WTC11 (cell line): ENCODE results near the gene CNST. TPM values are rescaled to one million over a fixed set of nuclear protein-coding genes. Genes with fewer than 3 reads are reported as not detected.

Experiments used
- ATAC-seq: fragments of 200-7000 bp; cut with Tn5 transposase; 2 replicates; pipeline ENCODE4 v1.10.0; 2021; ENCODE audit warnings: mild to moderate bottlenecking, moderate library complexity
- CTCF ChIA-PET: fragments of 300-600 bp; sonication (Branson Sonifier 250); formaldehyde crosslinking; loops from one replicate; lab custom pipeline; 2021; ENCODE audit warnings: antibody characterized with exemption; lab: Charles Lee
- POLR2A ChIA-PET: fragments of 350-600 bp; sonication (Branson Sonifier 250); formaldehyde crosslinking; loops from one replicate; lab custom pipeline; 2021; ENCODE audit warnings: antibody characterized with exemption; lab: Charles Lee
- DNase-seq: peaks from one replicate; pipeline ENCODE4 v3.0.0; 2021; ENCODE audit warnings: low spot score
- H3K27ac Mint-ChIP-seq: 2 replicates; pipeline ENCODE4 v1.8.0; 2021; ENCODE audit warnings: mixed read lengths
- H3K27me3 Mint-ChIP-seq: 2 replicates; pipeline ENCODE4 v1.8.0; 2021; ENCODE audit warnings: low read depth, mild to moderate bottlenecking, moderate library complexity, mixed read lengths
- H3K36me3 Mint-ChIP-seq: 2 replicates; pipeline ENCODE4 v1.8.0; 2021; ENCODE audit warnings: mixed read lengths
- H3K4me1 Mint-ChIP-seq: 2 replicates; pipeline ENCODE4 v1.8.0; 2022; ENCODE audit warnings: mixed read lengths
- H3K4me3 Mint-ChIP-seq: 2 replicates; pipeline ENCODE4 v1.8.0; 2021; ENCODE audit warnings: mild to moderate bottlenecking, moderate library complexity, mixed read lengths
- H3K9me3 Mint-ChIP-seq: 2 replicates; pipeline ENCODE4 v1.8.0; 2021; ENCODE audit warnings: mixed read lengths
- ATF1 ChIP-seq: sonication (generic); formaldehyde crosslinking; IDR thresholded peaks from 2 replicates; pipeline ENCODE4 v1.8.1; 2023; ENCODE audit warnings: mild to moderate bottlenecking, moderate library complexity, missing genetic modification reagents
- MYBL2 ChIP-seq: sonication (generic); formaldehyde crosslinking; IDR thresholded peaks from 2 replicates; pipeline ENCODE4 v1.8.1; 2023; ENCODE audit warnings: mild to moderate bottlenecking, moderate library complexity, missing genetic modification reagents
- OVOL2 ChIP-seq: fragments of 250-450 bp; sonication (Bioruptor Pico); IDR thresholded peaks from 2 replicates; pipeline ENCODE4 v1.9.0; 2021; ENCODE audit warnings: mild to moderate bottlenecking, borderline replicate concordance
- SMAD4 ChIP-seq: sonication (generic); formaldehyde crosslinking; IDR thresholded peaks from 2 replicates; pipeline ENCODE4 v1.8.0; 2022; ENCODE audit warnings: mild to moderate bottlenecking, missing genetic modification reagents
- SP1 ChIP-seq: sonication (generic); formaldehyde crosslinking; conservative IDR thresholded peaks from 2 replicates; pipeline ENCODE4 v1.8.1; 2022; ENCODE audit warnings: missing genetic modification reagents
- ZBTB21 ChIP-seq: sonication (generic); formaldehyde crosslinking; IDR thresholded peaks from 2 replicates; pipeline ENCODE4 v1.8.1; 2023; ENCODE audit warnings: mild to moderate bottlenecking, missing genetic modification reagents, borderline replicate concordance
- ZNF138 ChIP-seq: sonication (generic); formaldehyde crosslinking; conservative IDR thresholded peaks from 2 replicates; pipeline ENCODE4 v1.8.1; 2022; ENCODE audit warnings: mild to moderate bottlenecking, moderate library complexity, missing genetic modification reagents
- total RNA-seq: library from RNA; stranded (reverse); gene quantifications from 3 replicates; pipeline ENCODE4 v1.2.3, GENCODE V29; 2021
- TF ChIP-seq, protein P1 (sequence below): sonication (generic); formaldehyde crosslinking; IDR thresholded peaks from 2 replicates; pipeline ENCODE4 v1.8.0; 2022; ENCODE audit warnings: mild to moderate bottlenecking, missing genetic modification reagents
- TF ChIP-seq, protein P2 (sequence below): sonication (generic); formaldehyde crosslinking; IDR thresholded peaks from 2 replicates; pipeline ENCODE4 v1.8.0; 2023; ENCODE audit warnings: missing genetic modification reagents, mild to moderate bottlenecking, borderline replicate concordance
- TF ChIP-seq, protein P3 (sequence below): fragments of 250-450 bp; sonication (Bioruptor Pico); IDR thresholded peaks from 2 replicates; pipeline ENCODE4 v1.9.0; 2021; ENCODE audit warnings: mild to moderate bottlenecking
- TF ChIP-seq, protein P4 (sequence below): sonication (generic); formaldehyde crosslinking; IDR thresholded peaks from 2 replicates; pipeline ENCODE4 v1.8.0; 2022; ENCODE audit warnings: missing genetic modification reagents

Gene CNST
- total RNA-seq, 1 experiment from 2014 or later, result 18.4 TPM

DNA sequence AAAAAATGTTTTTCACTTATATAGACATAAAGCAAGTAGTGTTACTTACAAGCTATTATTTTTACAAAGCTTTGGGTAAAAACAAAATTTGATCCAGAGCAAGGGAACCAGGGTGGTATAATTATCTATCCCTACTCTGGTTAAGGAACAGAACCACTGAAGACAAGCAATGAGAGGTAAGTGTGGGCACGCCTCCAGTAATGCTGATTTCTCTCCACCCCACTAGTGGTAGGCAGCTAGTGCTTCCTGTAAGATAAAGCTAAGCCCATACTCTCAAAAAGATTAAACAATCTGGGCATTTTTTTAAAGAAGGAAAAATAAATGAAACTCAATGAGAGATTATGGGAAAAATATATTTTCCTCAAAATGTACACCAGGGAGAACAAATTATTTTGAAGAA lies 22.3 kb upstream of the CNST start:
- peaks cover 34% of the 10 kb centered on the region for H3K36me3 Mint-ChIP-seq

DNA sequence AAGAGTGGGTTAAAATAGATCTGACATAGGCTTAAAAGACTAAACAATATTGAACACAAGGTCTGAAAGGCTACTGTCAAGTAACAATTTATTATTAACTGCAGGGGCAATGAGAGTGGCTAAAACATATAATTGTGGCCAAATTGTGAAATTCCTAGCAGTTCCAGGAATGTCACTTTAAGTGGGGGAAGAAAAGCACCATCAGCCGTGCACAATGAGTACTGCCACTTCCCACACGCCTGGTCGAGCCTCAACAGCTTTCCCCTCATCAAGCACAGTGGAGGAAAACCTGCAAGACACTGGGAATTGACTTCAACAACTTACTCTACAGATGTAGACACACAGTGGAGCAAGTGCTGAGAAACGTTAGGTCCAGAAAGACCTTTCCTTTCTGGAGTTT lies 16.6 kb upstream of the CNST start:
- Mint-ChIP-seq H3K4me1 (no peaks in the 10 kb centered on the region), H3K9me3 (no peaks in the 10 kb centered on the region), H3K27me3 (no peaks in the 10 kb centered on the region), H3K4me3 (no peak overlapping the region), H3K36me3 (peaks cover 28% of the 10 kb centered on the region), H3K27ac (no peak overlapping the region)
- DNase-seq (no peak), ATAC-seq (no peak)
- ChIA-PET CTCF (no interaction called here), POLR2A (no interaction called here)
- TF ChIP-seq ZNF138 (CRISPR knock-in tag) (no peak), SP1 (CRISPR knock-in tag) (no peak), MYBL2 (no peak), ZBTB21 (CRISPR knock-in tag) (no peak), OVOL2 (no peak)
- TF ChIP-seq, protein P1, sequence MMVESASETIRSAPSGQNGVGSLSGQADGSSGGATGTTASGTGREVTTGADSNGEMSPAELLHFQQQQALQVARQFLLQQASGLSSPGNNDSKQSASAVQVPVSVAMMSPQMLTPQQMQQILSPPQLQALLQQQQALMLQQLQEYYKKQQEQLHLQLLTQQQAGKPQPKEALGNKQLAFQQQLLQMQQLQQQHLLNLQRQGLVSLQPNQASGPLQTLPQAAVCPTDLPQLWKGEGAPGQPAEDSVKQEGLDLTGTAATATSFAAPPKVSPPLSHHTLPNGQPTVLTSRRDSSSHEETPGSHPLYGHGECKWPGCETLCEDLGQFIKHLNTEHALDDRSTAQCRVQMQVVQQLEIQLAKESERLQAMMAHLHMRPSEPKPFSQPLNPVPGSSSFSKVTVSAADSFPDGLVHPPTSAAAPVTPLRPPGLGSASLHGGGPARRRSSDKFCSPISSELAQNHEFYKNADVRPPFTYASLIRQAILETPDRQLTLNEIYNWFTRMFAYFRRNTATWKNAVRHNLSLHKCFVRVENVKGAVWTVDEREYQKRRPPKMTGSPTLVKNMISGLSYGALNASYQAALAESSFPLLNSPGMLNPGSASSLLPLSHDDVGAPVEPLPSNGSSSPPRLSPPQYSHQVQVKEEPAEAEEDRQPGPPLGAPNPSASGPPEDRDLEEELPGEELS (CRISPR knock-in tag), result no peak
- TF ChIP-seq, protein P2, sequence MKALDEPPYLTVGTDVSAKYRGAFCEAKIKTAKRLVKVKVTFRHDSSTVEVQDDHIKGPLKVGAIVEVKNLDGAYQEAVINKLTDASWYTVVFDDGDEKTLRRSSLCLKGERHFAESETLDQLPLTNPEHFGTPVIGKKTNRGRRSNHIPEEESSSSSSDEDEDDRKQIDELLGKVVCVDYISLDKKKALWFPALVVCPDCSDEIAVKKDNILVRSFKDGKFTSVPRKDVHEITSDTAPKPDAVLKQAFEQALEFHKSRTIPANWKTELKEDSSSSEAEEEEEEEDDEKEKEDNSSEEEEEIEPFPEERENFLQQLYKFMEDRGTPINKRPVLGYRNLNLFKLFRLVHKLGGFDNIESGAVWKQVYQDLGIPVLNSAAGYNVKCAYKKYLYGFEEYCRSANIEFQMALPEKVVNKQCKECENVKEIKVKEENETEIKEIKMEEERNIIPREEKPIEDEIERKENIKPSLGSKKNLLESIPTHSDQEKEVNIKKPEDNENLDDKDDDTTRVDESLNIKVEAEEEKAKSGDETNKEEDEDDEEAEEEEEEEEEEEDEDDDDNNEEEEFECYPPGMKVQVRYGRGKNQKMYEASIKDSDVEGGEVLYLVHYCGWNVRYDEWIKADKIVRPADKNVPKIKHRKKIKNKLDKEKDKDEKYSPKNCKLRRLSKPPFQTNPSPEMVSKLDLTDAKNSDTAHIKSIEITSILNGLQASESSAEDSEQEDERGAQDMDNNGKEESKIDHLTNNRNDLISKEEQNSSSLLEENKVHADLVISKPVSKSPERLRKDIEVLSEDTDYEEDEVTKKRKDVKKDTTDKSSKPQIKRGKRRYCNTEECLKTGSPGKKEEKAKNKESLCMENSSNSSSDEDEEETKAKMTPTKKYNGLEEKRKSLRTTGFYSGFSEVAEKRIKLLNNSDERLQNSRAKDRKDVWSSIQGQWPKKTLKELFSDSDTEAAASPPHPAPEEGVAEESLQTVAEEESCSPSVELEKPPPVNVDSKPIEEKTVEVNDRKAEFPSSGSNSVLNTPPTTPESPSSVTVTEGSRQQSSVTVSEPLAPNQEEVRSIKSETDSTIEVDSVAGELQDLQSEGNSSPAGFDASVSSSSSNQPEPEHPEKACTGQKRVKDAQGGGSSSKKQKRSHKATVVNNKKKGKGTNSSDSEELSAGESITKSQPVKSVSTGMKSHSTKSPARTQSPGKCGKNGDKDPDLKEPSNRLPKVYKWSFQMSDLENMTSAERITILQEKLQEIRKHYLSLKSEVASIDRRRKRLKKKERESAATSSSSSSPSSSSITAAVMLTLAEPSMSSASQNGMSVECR, result no peak

More for the DNA sequence above, 22.3 kb upstream of the CNST start:
- TF ChIP-seq ATF1 (CRISPR knock-in tag) (no peak), SMAD4 (CRISPR knock-in tag) (no peak)
- ATAC-seq, result no peak
- Mint-ChIP-seq H3K27ac (no peak overlapping the region), H3K4me1 (no peaks in the 10 kb centered on the region), H3K27me3 (no peaks in the 10 kb centered on the region), H3K9me3 (no peaks in the 10 kb centered on the region), H3K4me3 (no peak overlapping the region)
- DNase-seq, result no peak
- CTCF ChIA-PET, result no interaction called here
- POLR2A ChIA-PET, result no interaction called here

DNA sequence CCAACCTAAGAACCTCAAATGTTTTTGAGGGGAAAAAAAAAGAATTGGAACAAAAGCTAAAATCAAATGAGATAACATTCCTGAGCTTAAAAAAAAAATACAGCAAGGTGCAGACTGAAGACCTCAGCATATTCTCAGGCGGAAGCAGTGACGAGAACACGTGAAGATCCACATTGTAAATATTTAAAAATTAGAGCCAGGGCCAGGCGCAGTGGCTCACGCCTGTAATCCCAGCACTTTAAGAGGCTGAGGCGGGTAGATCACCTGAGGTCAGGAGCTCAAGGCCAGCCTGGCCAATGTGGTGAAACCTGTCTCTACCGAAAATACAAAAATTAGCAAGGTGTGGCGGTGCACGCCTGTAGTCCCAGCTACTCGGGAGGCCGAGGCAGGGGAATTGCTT lies 15.9 kb upstream of the CNST start:
- H3K27ac Mint-ChIP-seq, result no peak overlapping the region
- H3K9me3 Mint-ChIP-seq, result no peaks in the 10 kb centered on the region
- ChIA-PET POLR2A (no interaction called here), CTCF (no interaction called here)
- peaks cover 36% of the 10 kb centered on the region for H3K36me3 Mint-ChIP-seq
- no peaks in the 10 kb centered on the region for H3K4me1 Mint-ChIP-seq
- H3K27me3 Mint-ChIP-seq, result no peaks in the 10 kb centered on the region
- DNase-seq, result no peak
- ATAC-seq, result no peak
- TF ChIP-seq, protein P3, sequence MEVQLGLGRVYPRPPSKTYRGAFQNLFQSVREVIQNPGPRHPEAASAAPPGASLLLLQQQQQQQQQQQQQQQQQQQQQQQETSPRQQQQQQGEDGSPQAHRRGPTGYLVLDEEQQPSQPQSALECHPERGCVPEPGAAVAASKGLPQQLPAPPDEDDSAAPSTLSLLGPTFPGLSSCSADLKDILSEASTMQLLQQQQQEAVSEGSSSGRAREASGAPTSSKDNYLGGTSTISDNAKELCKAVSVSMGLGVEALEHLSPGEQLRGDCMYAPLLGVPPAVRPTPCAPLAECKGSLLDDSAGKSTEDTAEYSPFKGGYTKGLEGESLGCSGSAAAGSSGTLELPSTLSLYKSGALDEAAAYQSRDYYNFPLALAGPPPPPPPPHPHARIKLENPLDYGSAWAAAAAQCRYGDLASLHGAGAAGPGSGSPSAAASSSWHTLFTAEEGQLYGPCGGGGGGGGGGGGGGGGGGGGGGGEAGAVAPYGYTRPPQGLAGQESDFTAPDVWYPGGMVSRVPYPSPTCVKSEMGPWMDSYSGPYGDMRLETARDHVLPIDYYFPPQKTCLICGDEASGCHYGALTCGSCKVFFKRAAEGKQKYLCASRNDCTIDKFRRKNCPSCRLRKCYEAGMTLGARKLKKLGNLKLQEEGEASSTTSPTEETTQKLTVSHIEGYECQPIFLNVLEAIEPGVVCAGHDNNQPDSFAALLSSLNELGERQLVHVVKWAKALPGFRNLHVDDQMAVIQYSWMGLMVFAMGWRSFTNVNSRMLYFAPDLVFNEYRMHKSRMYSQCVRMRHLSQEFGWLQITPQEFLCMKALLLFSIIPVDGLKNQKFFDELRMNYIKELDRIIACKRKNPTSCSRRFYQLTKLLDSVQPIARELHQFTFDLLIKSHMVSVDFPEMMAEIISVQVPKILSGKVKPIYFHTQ, result no peak
- TF ChIP-seq, protein P4, sequence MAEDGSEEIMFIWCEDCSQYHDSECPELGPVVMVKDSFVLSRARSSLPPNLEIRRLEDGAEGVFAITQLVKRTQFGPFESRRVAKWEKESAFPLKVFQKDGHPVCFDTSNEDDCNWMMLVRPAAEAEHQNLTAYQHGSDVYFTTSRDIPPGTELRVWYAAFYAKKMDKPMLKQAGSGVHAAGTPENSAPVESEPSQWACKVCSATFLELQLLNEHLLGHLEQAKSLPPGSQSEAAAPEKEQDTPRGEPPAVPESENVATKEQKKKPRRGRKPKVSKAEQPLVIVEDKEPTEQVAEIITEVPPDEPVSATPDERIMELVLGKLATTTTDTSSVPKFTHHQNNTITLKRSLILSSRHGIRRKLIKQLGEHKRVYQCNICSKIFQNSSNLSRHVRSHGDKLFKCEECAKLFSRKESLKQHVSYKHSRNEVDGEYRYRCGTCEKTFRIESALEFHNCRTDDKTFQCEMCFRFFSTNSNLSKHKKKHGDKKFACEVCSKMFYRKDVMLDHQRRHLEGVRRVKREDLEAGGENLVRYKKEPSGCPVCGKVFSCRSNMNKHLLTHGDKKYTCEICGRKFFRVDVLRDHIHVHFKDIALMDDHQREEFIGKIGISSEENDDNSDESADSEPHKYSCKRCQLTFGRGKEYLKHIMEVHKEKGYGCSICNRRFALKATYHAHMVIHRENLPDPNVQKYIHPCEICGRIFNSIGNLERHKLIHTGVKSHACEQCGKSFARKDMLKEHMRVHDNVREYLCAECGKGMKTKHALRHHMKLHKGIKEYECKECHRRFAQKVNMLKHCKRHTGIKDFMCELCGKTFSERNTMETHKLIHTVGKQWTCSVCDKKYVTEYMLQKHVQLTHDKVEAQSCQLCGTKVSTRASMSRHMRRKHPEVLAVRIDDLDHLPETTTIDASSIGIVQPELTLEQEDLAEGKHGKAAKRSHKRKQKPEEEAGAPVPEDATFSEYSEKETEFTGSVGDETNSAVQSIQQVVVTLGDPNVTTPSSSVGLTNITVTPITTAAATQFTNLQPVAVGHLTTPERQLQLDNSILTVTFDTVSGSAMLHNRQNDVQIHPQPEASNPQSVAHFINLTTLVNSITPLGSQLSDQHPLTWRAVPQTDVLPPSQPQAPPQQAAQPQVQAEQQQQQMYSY (CRISPR knock-in tag), result no peak
- no peak overlapping the region for H3K4me3 Mint-ChIP-seq
